GM12874 (cell line): Measurements from ENCODE around the gene SKIDA1.

Experiments used
- TF ChIP-seq, protein P1 (sequence below): IDR thresholded peaks from 2 replicates; pipeline ENCODE4 v1.5.1; 2011; ENCODE audit warnings: low read depth, mild to moderate bottlenecking, control low read depth, low read length, moderate library complexity; ENCODE audit not compliant: insufficient read depth

The SKIDA1 gene

DNA sequence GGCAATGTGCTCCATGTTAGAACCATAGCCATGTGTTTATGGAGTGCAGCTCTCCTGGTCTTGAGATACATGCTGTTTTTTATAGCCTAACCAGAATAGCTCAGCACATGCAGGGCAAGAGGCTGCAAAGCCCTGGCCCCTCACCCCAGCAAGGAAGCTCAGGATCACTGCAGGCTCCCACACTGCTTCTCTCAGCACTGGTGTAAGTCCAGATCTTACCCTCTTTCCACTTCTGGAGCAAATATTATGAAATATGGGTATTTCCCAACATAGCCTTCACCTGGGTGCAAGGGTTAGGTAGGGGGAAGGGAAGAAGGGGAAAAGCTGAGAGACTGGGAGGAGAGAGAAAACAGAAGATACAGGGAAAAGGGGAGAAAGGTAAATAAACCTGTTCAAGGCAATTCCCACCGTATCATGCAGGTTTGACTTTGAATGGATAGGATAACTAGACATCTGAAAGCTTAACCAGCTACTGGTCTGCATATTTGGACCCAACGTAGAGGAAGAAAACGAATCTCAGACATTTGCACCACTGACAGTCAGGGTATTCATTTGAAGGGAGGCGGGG, 19.7 kb downstream of the SKIDA1 start:
- TF ChIP-seq, protein P1, sequence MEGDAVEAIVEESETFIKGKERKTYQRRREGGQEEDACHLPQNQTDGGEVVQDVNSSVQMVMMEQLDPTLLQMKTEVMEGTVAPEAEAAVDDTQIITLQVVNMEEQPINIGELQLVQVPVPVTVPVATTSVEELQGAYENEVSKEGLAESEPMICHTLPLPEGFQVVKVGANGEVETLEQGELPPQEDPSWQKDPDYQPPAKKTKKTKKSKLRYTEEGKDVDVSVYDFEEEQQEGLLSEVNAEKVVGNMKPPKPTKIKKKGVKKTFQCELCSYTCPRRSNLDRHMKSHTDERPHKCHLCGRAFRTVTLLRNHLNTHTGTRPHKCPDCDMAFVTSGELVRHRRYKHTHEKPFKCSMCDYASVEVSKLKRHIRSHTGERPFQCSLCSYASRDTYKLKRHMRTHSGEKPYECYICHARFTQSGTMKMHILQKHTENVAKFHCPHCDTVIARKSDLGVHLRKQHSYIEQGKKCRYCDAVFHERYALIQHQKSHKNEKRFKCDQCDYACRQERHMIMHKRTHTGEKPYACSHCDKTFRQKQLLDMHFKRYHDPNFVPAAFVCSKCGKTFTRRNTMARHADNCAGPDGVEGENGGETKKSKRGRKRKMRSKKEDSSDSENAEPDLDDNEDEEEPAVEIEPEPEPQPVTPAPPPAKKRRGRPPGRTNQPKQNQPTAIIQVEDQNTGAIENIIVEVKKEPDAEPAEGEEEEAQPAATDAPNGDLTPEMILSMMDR: no peak

DNA sequence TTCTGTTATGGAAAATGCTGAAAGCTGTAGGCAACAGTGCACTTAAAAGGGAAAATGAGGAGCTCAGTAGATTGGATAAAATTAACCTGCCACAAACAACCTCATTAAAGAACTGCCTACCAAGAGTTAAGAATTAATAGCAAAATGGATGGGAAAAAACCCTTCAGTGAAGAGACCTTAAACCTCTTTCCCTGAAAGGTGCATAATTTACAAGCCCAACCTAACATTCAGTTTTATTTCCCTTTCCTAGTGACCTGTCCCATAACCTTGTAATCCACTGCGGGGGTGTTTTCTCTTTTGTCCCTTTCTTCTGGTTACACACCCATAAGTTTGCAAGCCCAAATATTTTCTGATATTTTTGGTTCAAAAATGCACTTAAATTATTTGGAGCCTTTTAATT, 21.9 kb downstream of the SKIDA1 start:
- TF ChIP-seq, protein P1: no peak

DNA sequence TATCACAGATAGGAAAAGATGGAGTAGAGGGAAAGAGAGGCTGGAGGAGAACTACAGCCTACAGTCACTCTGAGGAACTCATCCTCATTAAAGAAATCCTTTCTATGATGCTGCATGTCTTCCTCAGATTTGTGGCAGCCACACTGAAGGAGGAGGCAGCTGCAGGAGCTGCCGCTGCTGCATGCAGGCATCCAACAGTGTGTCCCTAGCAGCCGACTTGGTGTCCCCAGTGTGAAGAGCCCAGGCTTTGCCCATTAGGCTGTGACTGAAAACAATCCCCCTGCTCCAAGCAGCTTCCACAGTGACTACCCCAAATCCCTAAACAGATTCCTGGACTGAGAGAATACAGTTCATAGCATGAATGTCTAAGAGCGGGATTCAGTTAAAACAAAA, 23.1 kb downstream of the SKIDA1 start:
- TF ChIP-seq, protein P1: no peak

DNA sequence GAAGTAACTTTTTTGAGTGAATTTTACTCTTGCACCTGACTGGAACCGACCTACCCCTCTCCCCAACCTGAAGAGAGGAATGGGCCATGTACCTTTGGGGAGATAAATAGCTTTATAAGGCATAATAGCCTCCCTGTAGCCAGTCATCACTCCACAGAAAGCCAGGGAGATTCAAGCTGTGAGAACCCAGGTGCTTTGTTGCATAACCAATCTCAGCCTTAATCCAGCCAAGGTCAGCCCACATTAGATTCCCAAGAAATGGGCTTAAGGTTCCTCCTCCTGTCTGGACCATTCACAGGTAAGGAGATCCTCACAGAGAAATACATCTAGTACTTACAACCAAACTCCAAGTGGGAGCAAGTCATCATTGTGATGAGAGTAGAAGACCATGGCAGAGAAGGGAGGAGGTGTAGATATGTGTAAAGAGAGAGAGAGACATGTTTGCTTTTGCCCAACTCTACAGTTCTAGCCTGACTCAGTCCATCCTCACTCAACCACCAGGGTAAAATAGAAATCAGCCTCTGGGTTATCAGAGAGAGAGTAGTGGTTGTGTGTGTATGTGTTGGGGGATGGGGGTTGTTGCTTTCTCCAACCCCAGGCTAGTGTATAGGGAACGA, 23.6 kb downstream of the SKIDA1 start:
- TF ChIP-seq, protein P1: no peak

DNA sequence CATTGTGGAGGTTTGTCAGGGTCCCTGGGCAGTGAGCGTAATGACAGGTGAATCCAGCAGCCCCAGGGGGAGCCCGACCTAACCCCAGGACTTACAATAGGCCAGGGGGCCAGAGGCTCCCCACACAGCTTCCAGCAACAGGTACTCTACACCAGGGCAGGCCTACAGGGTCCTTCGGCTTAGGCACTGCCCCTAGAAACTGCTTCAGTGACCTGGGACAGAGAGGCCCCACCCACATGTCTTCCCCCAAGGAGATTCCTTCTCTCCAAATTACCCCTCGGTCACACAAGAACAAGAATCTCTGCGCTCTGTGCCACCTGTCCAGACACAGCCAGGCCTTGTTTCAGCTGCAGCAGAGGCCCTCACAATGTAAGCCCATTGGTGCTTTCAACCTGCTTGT, 24.4 kb downstream of the SKIDA1 start:
- TF ChIP-seq, protein P1: no peak

DNA sequence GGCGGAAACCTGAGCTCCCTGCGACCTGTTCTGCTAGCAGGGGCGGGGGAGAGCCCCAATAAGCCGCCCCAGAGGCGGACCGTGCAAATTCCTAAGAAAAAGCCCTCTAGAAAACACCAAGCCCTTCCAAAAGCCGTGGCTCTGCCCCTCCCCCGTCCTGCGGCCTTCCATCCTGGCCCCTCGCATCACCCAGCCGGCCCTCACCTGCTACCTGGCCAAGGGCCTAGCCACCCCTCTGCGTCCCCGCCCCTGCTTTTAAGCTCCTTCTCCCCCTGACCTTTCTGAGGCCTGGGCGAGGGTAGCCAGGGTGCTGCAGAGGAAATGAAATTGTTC, 24.9 kb downstream of the SKIDA1 start:
- TF ChIP-seq, protein P1: no peak

DNA sequence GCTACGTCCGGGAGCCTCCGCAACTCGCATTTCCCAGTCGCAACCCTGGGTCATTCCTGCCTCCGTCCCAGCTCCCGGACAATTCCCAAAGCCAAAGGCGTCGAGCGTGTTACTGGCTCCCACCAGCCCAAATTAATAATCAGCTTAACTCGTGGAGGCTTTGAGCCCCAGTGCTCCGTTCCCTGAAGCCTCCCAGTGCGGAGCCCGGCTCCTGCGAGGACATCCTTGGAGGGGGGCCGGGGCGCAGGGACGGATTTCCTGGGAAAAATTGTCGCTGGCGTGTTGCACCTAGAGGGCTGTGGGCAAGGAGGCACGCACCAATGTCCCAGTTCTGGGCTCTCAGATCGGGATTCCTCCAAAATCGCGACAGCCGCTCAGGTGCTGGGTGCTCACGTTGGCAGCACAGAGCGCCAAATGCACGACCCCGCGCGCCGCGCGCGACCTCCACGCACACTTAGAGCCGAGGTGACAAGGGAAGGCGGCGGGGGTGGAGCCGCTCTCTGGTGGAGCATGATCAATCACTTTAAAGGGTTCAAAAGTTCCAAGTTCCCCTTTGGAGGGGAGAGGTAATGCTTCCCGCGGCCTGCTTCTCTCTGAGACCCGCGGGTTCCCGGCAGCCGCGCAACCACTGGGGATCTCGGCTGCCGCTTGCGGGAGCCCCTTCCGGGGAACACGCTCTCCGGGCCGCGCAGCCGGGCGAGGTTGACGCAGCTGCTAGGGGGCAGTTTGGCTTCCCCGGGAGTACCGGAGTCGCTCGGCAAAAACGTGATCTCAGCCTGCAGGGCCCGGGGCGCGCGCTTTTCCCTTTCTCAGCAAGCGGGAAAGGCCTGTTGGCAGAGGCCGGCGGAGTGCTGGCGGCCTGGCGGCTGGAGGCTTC, 25.5 kb downstream of the SKIDA1 start:
- TF ChIP-seq, protein P1: no peak
